Head of caudate nucleus (tissue), 42 donors: ENCODE data around the gene APOA1.
"Not testable (repeated sequence)": the region's sequence is repeated elsewhere in the genome, so short reads cannot be mapped to it uniquely, and the experiment has no call there.

ENCODE experiments used
- DNase-seq, 42 donors: peaks; one replicate each; pipeline versions ENCODE4 v3.0.0 to v3.0.0-alpha.2; 2020 to 2021; ENCODE audit warnings: mixed read lengths in 7 of 42
- intact Hi-C: fragments of 100-400 bp; cut with DNase I; formaldehyde crosslinking; loops from one replicate; pipeline ENCODE4 v1.15.0; 2022

Gene APOA1

GRCh38 chr11:116836632-116836991, 810 bp downstream of the APOA1 start:
- intact Hi-C loops = no loop called here
- no peak for DNase-seq

- intact Hi-C loops = no loop called here
- DNase-seq = peak; percentile 65 to 95 (median 87)
Measured at GRCh38 chr11:116835791-116836631, 1.4 kb downstream of the APOA1 start.

GRCh38 chr11:116835042-116835772, 2.2 kb downstream of the APOA1 start:
- no peak for DNase-seq
- intact Hi-C loops = no loop called here

- intact Hi-C loops, DNase-seq: not testable (repeated sequence)
Measured at GRCh38 chr11:116834535-116835041, 2.8 kb downstream of the APOA1 start.

GRCh38 chr11:116833816-116834534, 3.4 kb downstream of the APOA1 start:
- no peak for DNase-seq
- intact Hi-C loops = no loop called here

- no peak for DNase-seq
- intact Hi-C loops = no loop called here
Measured at GRCh38 chr11:116833491-116833815, 4.0 kb downstream of the APOA1 start.

GRCh38 chr11:116832350-116833290, 4.8 kb downstream of the APOA1 start:
- intact Hi-C loops = no loop called here
- no peak for DNase-seq

- intact Hi-C loops = no loop called here
- no peak for DNase-seq
Measured at GRCh38 chr11:116831790-116832349, 5.6 kb downstream of the APOA1 start.

- DNase-seq = no peak
- intact Hi-C loops = no loop called here
Measured at GRCh38 chr11:116830184-116830912, 7.1 kb downstream of the APOA1 start.

- intact Hi-C loops = no loop called here
- DNase-seq = no peak
Measured at GRCh38 chr11:116829525-116830183, 7.8 kb downstream of the APOA1 start, which contains the start of gene APOC3. Gene APOC3 (plus strand): TSS chr11:116829907. CDS start chr11:116830583, 676 bp downstream.

- intact Hi-C loops = no loop called here
- DNase-seq = no peak
Measured at GRCh38 chr11:116828632-116829524, 8.5 kb downstream of the APOA1 start.

GRCh38 chr11:116827461-116827860, 10.0 kb downstream of the APOA1 start:
- peak in 1 of 42 donors; percentile 4 for DNase-seq
- intact Hi-C loops = no loop called here

- intact Hi-C loops = no loop called here
- peak in 1 of 42 donors; percentile 15 for DNase-seq
Measured at GRCh38 chr11:116826751-116827431, 10.5 kb downstream of the APOA1 start.

- intact Hi-C loops = no loop called here
- DNase-seq = no peak
Measured at GRCh38 chr11:116825854-116826750, 11.3 kb downstream of the APOA1 start.

- no peak for DNase-seq
- intact Hi-C loops = no loop called here
Measured at GRCh38 chr11:116825434-116825833, 12.0 kb downstream of the APOA1 start.
